SK-N-MC (cell line): Measurements from ENCODE around the gene STK16.

Experiments used
- EZH2 ChIP-seq: fragments of 200-600 bp; sonication (generic); IDR thresholded peaks from one replicate; pipeline ENCODE4 v1.6.1; 2017; ENCODE audit warnings: antibody characterized with exemption
- POLR2AphosphoS5 ChIP-seq: IDR thresholded peaks from 2 replicates; pipeline ENCODE4 v1.6.1; 2012; ENCODE audit warnings: mild to moderate bottlenecking, low read depth, low read length, borderline replicate concordance

- no peak for TF ChIP-seq EZH2
- TF ChIP-seq POLR2AphosphoS5, result no peak
Observed at GRCh38 chr2:219284501-219285372, 39.5 kb downstream of the STK16 start.
